GM18502 (cell line): ENCODE measurements around the gene ENTPD3.

Experiments used
- ATAC-seq: cut with Tn5 transposase; IDR thresholded peaks from one replicate; pipeline ENCODE4 v1.9.1; 2021; ENCODE audit warnings: mild to moderate bottlenecking; ENCODE audit not compliant: unreplicated experiment, poor library complexity

The ENTPD3 gene

GRCh38 chr3:40398346-40398745 is 11.4 kb downstream of the ENTPD3 start:
- no peak for ATAC-seq

GRCh38 chr3:40404591-40405198 is 17.7 kb downstream of the ENTPD3 start:
- ATAC-seq = no peak

- ATAC-seq = no peak
Observed at GRCh38 chr3:40407007-40407406, 20.0 kb downstream of the ENTPD3 start.

DNA sequence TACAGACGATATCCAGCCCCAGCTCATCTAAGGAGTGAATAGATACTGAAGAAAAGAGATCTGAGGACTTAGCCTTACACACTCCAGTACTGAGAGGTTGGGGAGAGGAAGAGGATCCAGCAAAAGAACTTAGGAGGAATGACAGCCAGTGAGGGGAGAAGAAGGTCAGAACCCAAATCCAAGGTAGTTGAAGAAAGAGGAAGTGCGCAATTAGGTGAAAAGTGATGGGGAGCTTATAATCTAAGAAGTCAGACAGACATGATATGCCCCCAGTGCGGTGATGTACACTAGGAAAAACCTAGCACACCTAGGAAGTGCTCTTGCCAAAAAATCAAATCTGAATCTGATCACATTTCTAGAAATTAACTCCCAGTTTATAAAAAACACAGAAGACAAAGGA is 20.6 kb downstream of the ENTPD3 start:
- no peak for ATAC-seq

DNA sequence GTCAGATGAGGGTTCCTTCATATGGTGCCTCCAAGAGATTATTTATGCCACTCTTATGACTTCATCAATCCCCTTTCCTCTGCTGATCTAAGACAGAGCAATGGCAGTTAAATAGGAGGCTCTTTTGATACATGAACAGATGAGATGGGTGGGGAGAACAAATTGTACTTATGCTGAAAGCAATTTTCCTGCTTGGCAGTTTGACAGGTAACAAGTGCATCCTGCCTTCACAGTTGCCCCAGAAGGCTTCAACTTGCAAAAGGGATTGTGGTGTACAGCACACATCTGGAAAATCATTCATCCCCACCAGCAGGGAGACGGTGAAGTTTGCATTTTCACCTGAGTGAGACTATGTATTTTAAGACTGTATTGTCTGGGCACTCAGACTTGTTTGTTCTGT is 27.3 kb downstream of the ENTPD3 start:
- no peak for ATAC-seq

GRCh38 chr3:40417845-40418543 is 31.0 kb downstream of the ENTPD3 start:
- ATAC-seq = no peak

GRCh38 chr3:40422861-40423260 is 35.9 kb downstream of the ENTPD3 start:
- no peak for ATAC-seq

- ATAC-seq = no peak
Observed at GRCh38 chr3:40427045-40427669, 40.2 kb downstream of the ENTPD3 start.

- ATAC-seq = no peak
Observed at GRCh38 chr3:40432793-40433192, 45.8 kb downstream of the ENTPD3 start.

- no peak for ATAC-seq
Observed at GRCh38 chr3:40437889-40438288, 50.9 kb downstream of the ENTPD3 start.

DNA sequence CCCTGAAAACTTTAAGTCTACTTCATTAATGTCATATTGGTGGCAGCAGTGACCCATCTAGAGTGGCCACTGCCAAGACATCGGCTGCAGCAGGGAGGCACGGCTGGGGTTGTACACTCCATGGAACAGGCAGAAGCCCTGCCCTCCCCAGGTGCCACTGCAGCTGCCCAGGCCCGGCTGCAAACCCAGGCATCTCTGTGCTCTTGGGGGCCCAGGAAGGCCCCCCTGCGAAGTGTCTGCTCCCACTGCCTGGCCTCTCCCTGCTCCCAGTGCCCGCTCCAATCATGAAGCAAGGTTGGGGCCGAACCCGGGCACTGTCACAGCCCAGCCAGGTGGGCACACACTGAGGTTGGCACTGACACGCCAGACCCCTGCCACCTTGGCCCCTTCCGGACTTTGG is 58.1 kb downstream of the ENTPD3 start:
- no peak for ATAC-seq

GRCh38 chr3:40445880-40446279 is 58.9 kb downstream of the ENTPD3 start:
- ATAC-seq = no peak

- ATAC-seq = no peak
Observed at GRCh38 chr3:40450438-40450837, 63.5 kb downstream of the ENTPD3 start.

DNA sequence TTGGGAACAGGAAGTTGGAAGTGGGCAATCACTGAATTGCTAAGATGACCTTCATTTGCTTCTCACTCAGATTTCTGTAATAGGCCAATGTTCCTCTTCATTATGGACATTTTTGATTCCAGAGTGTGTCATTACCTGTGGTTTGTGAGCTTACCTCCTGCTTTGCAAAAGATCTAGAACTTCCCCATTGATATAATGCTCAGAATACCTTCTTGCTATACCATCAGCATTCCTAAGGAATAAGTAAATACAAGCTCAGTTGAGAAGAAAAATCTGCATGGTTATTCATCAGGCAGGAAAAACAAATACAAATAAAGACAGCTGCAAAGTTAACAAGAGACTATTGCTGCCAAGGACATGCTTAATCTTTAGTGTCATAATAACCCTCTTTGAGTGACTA is 64.6 kb downstream of the ENTPD3 start:
- no peak for ATAC-seq

GRCh38 chr3:40452057-40452456 is 65.1 kb downstream of the ENTPD3 start:
- ATAC-seq = no peak

- ATAC-seq = no peak
Observed at GRCh38 chr3:40452562-40452875, 65.5 kb downstream of the ENTPD3 start.

GRCh38 chr3:40452876-40453730 is 66.1 kb downstream of the ENTPD3 start:
- ATAC-seq = peak; percentile 95

GRCh38 chr3:40453933-40454332 is 66.9 kb downstream of the ENTPD3 start:
- ATAC-seq = no peak

- no peak for ATAC-seq
Observed at GRCh38 chr3:40455328-40455727, 68.3 kb downstream of the ENTPD3 start.

GRCh38 chr3:40456279-40456939 is 69.4 kb downstream of the ENTPD3 start:
- ATAC-seq = no peak
